Panc1 (cell line): Measurements from ENCODE around the gene TMEM244. TPM values are rescaled to one million over a fixed set of nuclear protein-coding genes. Genes with fewer than 3 reads are reported as not detected.

Experiments
- ATAC-seq: fragments of 200-7000 bp; cut with Tn5 transposase; 2 replicates; pipeline ENCODE4 v1.9.1; 2020; ENCODE audit warnings: mild to moderate bottlenecking, moderate library complexity
- BruUV-seq: library from RNA; stranded (reverse); fragments of 400-500 nt; replicated peaks from 2 replicates; lab custom pipeline; 2021; lab: Mats Ljungman, UMichigan
- CTCF ChIA-PET: fragments of 300-600 bp; sonication (Branson Sonifier 250); formaldehyde crosslinking; loops from one replicate; lab custom pipeline; 2022; ENCODE audit warnings: antibody characterized with exemption; lab: Charles Lee
- POLR2A ChIA-PET: fragments of 300-600 bp; sonication (Branson Sonifier 250); formaldehyde crosslinking; loops from one replicate; lab custom pipeline; 2022; ENCODE audit warnings: antibody characterized with exemption; lab: Charles Lee
- DNase-seq: peaks from one replicate; pipeline ENCODE4 v3.0.0-alpha.2; 2010; ENCODE audit warnings: low read depth, low spot score
- H3K27ac ChIP-seq: 2 replicates; pipeline ENCODE4 v1.5.1; 2011; ENCODE audit warnings: mild to moderate bottlenecking, low read length, inconsistent platforms
- H3K27me3 ChIP-seq: fragments of 200-500 bp; sonication (Bioruptor generic); 2 replicates; pipeline ENCODE4 v1.6.0; 2014; ENCODE audit warnings: low read length, inconsistent platforms; ENCODE audit not compliant: control insufficient read depth, insufficient read depth
- H3K36me3 ChIP-seq: fragments of 200-500 bp; sonication (Bioruptor generic); 2 replicates; pipeline ENCODE4 v1.5.1; 2014; ENCODE audit warnings: inconsistent platforms, mild to moderate bottlenecking, low read length, moderate library complexity; ENCODE audit not compliant: control insufficient read depth, insufficient read depth
- H3K4me1 ChIP-seq: 2 replicates; pipeline ENCODE4 v1.5.1; 2011; ENCODE audit warnings: inconsistent platforms, mild to moderate bottlenecking, low read length, moderate library complexity; ENCODE audit not compliant: control insufficient read depth, insufficient read depth
- H3K4me3 ChIP-seq, 2 experiments: 2 replicates each; pipeline ENCODE4 v1.5.1; 2011 to 2012; ENCODE audit warnings: low read depth in 2 of 2, low read length in 2 of 2, mild to moderate bottlenecking in 2 of 2, inconsistent platforms in 1 of 2, moderate library complexity in 1 of 2
- H3K9me3 ChIP-seq: fragments of 200-500 bp; sonication (Bioruptor generic); 2 replicates; pipeline ENCODE4 v1.5.1; 2014; ENCODE audit warnings: low read depth, mild to moderate bottlenecking, inconsistent platforms, low read length, moderate library complexity; ENCODE audit not compliant: control insufficient read depth, insufficient read depth
- POLR2AphosphoS5 ChIP-seq: IDR thresholded peaks from 2 replicates; pipeline ENCODE4 v1.6.1; 2012; ENCODE audit warnings: mild to moderate bottlenecking, low read depth, low read length, moderate library complexity
- SIN3A ChIP-seq: IDR thresholded peaks from 2 replicates; pipeline ENCODE4 v1.6.1; 2012; ENCODE audit warnings: low read depth, mild to moderate bottlenecking, low read length, moderate library complexity, borderline replicate concordance; ENCODE audit not compliant: insufficient read depth
- TCF7L2 ChIP-seq: IDR thresholded peaks from 2 replicates; pipeline ENCODE4 v1.6.1; 2011; ENCODE audit warnings: mild to moderate bottlenecking, low read depth, low read length, inconsistent platforms
- in situ Hi-C: cut with HindIII; loops from 2 replicates; pipeline ENCODE4 v1.10.0; 2016; ENCODE audit warnings: low sequenced_read_pairs, low pct_unique_long_range_greater_than_20kb
- intact Hi-C: fragments of 100-400 bp; cut with micrococcal nuclease; formaldehyde crosslinking; loops from one replicate; pipeline ENCODE4 v1.10.0; 2022; ENCODE audit not compliant: unreplicated experiment
- total RNA-seq: library from RNA; stranded (reverse); gene quantifications from one replicate; pipeline ENCODE4 v1.2.1, GENCODE V29; 2021; ENCODE audit not compliant: unreplicated experiment
- TF ChIP-seq, protein P1 (sequence below), 2 experiments: IDR thresholded peaks; 2 replicates each; pipeline ENCODE4 v1.6.1; 2011 to 2012; ENCODE audit warnings: low read depth in 2 of 2, control low read depth in 1 of 2, low read length in 1 of 2, mild to moderate bottlenecking in 1 of 2, moderate library complexity in 1 of 2; ENCODE audit not compliant: insufficient read depth in 1 of 2
- TF ChIP-seq, protein P2 (sequence below): fragments of 450-650 bp; IDR thresholded peaks from 2 replicates; pipeline ENCODE4 v1.5.1; 2017; ENCODE audit warnings: mild to moderate bottlenecking

TMEM244 gene
- total RNA-seq, 1 experiment from 2014 or later, result not detected

DNA sequence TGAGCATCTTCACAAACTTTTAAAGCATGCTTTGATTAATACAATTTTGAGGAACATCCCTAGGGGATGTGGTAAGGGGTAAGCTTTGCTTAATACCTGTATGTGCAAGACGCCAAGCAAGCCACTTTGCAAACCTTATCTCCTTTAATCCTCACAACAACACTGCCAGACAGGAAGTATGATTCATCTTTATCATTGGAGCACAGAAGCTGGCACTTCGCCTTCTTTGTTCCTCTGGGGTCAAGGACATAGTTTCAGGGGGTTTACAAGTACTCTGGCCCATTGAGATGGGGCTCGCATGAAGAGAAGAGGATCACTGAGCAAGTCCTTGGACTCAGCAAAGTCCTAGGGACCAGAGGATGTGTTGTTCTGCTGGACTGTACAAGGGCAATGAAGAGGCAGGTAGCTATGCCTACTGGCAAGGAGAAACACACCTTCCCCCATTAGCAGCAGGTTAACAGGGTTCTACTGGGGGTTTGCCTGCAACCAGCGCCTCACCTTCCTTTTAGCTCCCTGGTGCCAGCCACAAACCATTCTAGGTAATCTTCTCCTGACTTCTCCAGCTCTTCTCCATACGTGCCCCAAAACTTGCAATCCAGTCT, 8.8 kb downstream of the TMEM244 start:
- TF ChIP-seq SIN3A (no peak), POLR2AphosphoS5 (no peak), TCF7L2 (no peak)
- TF ChIP-seq, protein P1, sequence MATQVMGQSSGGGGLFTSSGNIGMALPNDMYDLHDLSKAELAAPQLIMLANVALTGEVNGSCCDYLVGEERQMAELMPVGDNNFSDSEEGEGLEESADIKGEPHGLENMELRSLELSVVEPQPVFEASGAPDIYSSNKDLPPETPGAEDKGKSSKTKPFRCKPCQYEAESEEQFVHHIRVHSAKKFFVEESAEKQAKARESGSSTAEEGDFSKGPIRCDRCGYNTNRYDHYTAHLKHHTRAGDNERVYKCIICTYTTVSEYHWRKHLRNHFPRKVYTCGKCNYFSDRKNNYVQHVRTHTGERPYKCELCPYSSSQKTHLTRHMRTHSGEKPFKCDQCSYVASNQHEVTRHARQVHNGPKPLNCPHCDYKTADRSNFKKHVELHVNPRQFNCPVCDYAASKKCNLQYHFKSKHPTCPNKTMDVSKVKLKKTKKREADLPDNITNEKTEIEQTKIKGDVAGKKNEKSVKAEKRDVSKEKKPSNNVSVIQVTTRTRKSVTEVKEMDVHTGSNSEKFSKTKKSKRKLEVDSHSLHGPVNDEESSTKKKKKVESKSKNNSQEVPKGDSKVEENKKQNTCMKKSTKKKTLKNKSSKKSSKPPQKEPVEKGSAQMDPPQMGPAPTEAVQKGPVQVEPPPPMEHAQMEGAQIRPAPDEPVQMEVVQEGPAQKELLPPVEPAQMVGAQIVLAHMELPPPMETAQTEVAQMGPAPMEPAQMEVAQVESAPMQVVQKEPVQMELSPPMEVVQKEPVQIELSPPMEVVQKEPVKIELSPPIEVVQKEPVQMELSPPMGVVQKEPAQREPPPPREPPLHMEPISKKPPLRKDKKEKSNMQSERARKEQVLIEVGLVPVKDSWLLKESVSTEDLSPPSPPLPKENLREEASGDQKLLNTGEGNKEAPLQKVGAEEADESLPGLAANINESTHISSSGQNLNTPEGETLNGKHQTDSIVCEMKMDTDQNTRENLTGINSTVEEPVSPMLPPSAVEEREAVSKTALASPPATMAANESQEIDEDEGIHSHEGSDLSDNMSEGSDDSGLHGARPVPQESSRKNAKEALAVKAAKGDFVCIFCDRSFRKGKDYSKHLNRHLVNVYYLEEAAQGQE (IDR thresholded peaks at IDR 0.05; ENCODE audit: insufficient read depth in 1 of 2, low read depth in 2 of 2, low read length in 1 of 2), result no peak
- TF ChIP-seq, protein P2, sequence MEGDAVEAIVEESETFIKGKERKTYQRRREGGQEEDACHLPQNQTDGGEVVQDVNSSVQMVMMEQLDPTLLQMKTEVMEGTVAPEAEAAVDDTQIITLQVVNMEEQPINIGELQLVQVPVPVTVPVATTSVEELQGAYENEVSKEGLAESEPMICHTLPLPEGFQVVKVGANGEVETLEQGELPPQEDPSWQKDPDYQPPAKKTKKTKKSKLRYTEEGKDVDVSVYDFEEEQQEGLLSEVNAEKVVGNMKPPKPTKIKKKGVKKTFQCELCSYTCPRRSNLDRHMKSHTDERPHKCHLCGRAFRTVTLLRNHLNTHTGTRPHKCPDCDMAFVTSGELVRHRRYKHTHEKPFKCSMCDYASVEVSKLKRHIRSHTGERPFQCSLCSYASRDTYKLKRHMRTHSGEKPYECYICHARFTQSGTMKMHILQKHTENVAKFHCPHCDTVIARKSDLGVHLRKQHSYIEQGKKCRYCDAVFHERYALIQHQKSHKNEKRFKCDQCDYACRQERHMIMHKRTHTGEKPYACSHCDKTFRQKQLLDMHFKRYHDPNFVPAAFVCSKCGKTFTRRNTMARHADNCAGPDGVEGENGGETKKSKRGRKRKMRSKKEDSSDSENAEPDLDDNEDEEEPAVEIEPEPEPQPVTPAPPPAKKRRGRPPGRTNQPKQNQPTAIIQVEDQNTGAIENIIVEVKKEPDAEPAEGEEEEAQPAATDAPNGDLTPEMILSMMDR, result no peak
- no TSS peak for BruUV-seq
- no peaks in the 10 kb centered on the region for H3K27me3 ChIP-seq
- CTCF ChIA-PET, result no interaction called here
- no peaks in the 10 kb centered on the region for H3K4me1 ChIP-seq
- DNase-seq, result no peak
- POLR2A ChIA-PET, result no interaction called here
- intact Hi-C loops (no loop called here), in situ Hi-C loops (no loop called here)
- no peaks in the 10 kb centered on the region for H3K36me3 ChIP-seq
- H3K27ac ChIP-seq, result no peak overlapping the region
- no peaks in the 10 kb centered on the region for H3K9me3 ChIP-seq
- ATAC-seq, result no peak
- H3K4me3 ChIP-seq, result no peak overlapping the region

DNA sequence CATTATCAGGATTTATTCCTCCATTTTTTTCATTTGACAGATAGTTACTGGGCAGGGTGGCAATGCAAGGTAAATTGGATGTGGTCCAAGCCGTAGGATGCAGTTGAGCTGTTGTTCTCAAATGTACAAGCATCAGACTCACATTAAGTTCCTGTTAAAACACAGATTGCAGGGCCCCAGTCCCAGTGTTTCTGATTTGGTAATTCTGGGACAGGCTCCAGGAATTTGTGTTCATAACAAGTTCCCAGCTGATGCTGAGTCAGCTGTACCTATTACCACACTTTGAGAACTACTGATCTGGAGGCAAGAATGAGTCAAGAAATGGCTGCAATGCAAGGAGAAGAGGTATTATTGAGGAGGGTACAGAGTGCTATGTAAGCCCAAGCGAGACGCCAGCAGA, 11.7 kb downstream of the TMEM244 start:
- DNase-seq, result no peak
- Histone ChIP-seq H3K4me1 (no peaks in the 10 kb centered on the region), H3K36me3 (no peaks in the 10 kb centered on the region), H3K27me3 (no peaks in the 10 kb centered on the region), H3K9me3 (no peaks in the 10 kb centered on the region), H3K4me3 (no peak overlapping the region), H3K27ac (no peak overlapping the region)
- no TSS peak for BruUV-seq
- no peak for ATAC-seq
- TF ChIP-seq POLR2AphosphoS5 (no peak), SIN3A (no peak), TCF7L2 (no peak)
- TF ChIP-seq, protein P1 (IDR thresholded peaks at IDR 0.05; ENCODE audit: insufficient read depth in 1 of 2, low read depth in 2 of 2, low read length in 1 of 2), result no peak
- TF ChIP-seq, protein P2, result no peak
- ChIA-PET CTCF (no interaction called here), POLR2A (no interaction called here)
- intact Hi-C loops, result no loop called here
- in situ Hi-C loops, result no loop called here
